ENCODE results near the gene FRMD4A. TPM values are rescaled to one million over a fixed set of nuclear protein-coding genes. Genes with fewer than 3 reads are reported as not detected.

Gene FRMD4A
- total and polyA plus RNA-seq, 2 of the 4 experiments (the other 2 are of a cell fraction), result 30.3 to 68.8 TPM

GRCh38 chr10:14198078-14198477, 132.6 kb downstream of the FRMD4A start:
- in situ Hi-C loops (cut with MboI; ENCODE audit: low sequenced_read_pairs), result loop anchor here (25.0 kb wide), 1 partner anchor 614 kb away; no protein-coding TSS in a partner anchor

More at GRCh38 chr10:14198078-14198477, 132.6 kb downstream of the FRMD4A start:
- dilution Hi-C loops (cut with HindIII; ENCODE audit: low sequenced_read_pairs, unreplicated experiment) (no loop called here), intact Hi-C loops (cut with micrococcal nuclease) (loop anchor here (5.0 to 10.0 kb wide), 3 partner anchors 199 to 909 kb away; no protein-coding TSS in a partner anchor)
- TF ChIP-seq, protein P1, sequence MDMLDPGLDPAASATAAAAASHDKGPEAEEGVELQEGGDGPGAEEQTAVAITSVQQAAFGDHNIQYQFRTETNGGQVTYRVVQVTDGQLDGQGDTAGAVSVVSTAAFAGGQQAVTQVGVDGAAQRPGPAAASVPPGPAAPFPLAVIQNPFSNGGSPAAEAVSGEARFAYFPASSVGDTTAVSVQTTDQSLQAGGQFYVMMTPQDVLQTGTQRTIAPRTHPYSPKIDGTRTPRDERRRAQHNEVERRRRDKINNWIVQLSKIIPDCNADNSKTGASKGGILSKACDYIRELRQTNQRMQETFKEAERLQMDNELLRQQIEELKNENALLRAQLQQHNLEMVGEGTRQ (IDR thresholded peaks at IDR 0.05; ENCODE audit: low read depth, low read length), result no peak
- TF ChIP-seq FOS (IDR thresholded peaks at IDR 0.05; ENCODE audit: low read depth, low read length) (no peak), BHLHE40 (IDR thresholded peaks at IDR 0.05; ENCODE audit: low read depth, low read length) (no peak), MXI1 (IDR thresholded peaks at IDR 0.05; ENCODE audit: borderline replicate concordance, low read depth, low read length) (no peak), MAZ (IDR thresholded peaks at IDR 0.05; ENCODE audit: borderline replicate concordance, low read depth, low read length) (no peak), SMC3 (IDR thresholded peaks at IDR 0.05; ENCODE audit: low read depth, low read length) (no peak), RCOR1 (IDR thresholded peaks at IDR 0.05; ENCODE audit: insufficient replicate concordance, low read length) (no peak), NFE2L2 (IDR thresholded peaks at IDR 0.05; ENCODE audit: low read depth, low read length) (no peak), RFX5 (IDR thresholded peaks at IDR 0.05; ENCODE audit: low read depth, low read length) (no peak), RAD21 (IDR thresholded peaks at IDR 0.05; ENCODE audit: low read length) (no peak), MAFK (IDR thresholded peaks at IDR 0.05; ENCODE audit: low read depth, low read length) (no peak)
- TF ChIP-seq, protein P2, sequence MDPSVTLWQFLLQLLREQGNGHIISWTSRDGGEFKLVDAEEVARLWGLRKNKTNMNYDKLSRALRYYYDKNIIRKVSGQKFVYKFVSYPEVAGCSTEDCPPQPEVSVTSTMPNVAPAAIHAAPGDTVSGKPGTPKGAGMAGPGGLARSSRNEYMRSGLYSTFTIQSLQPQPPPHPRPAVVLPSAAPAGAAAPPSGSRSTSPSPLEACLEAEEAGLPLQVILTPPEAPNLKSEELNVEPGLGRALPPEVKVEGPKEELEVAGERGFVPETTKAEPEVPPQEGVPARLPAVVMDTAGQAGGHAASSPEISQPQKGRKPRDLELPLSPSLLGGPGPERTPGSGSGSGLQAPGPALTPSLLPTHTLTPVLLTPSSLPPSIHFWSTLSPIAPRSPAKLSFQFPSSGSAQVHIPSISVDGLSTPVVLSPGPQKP (IDR thresholded peaks at IDR 0.05; ENCODE audit: borderline replicate concordance, low read depth, low read length), result no peak
- H2BK120ac ChIP-seq (ENCODE audit: low read depth, low read length), result no peak overlapping the region
- peak overlapping the region; percentile 48; the same call in 1 of the 2 replicates for H2AK5ac ChIP-seq (ENCODE audit: low read depth, low read length)
- H3K23ac ChIP-seq (ENCODE audit: low read depth, low read length), result no peak overlapping the region
- H2AFZ ChIP-seq (replicated peaks; ENCODE audit: low read length, poor library complexity), result no peak overlapping the region
- H3K4me2 ChIP-seq (ENCODE audit: low read depth, low read length), result no peak overlapping the region
- H2BK15ac ChIP-seq (ENCODE audit: low read depth, low read length), result no peak overlapping the region
- no peak overlapping the region for H3K14ac ChIP-seq (replicated peaks; ENCODE audit: low read depth, low read length)
- ChIA-PET POLR2A (ENCODE audit: unreplicated experiment) (no interaction called here), CTCF (no interaction called here)
- peaks cover 12% of the 10 kb centered on the region for H3K27me3 ChIP-seq (ENCODE audit: control insufficient read depth, insufficient read depth, low read length)
- H3K9me3 ChIP-seq (ENCODE audit: control insufficient read depth, insufficient read depth, low read length), result no peaks in the 10 kb centered on the region
- H2AK9ac ChIP-seq (replicated peaks; ENCODE audit: low read depth, low read length, poor library complexity), result no peak overlapping the region
- H3K9ac ChIP-seq (ENCODE audit: low read depth, low read length), result no peak overlapping the region
- H3K27ac ChIP-seq (ENCODE audit: insufficient read depth, low read length), result no peak overlapping the region
- no peak overlapping the region for H3K4me3 ChIP-seq (ENCODE audit: insufficient read depth, low read depth, low read length)
- H3K4me1 ChIP-seq (ENCODE audit: control insufficient read depth, insufficient read depth, low read length), result no peaks in the 10 kb centered on the region
- no peaks in the 10 kb centered on the region for H3K36me3 ChIP-seq (ENCODE audit: control insufficient read depth, insufficient read depth, low read length)
- no peak overlapping the region for H3K4ac ChIP-seq (ENCODE audit: low read depth, low read length)
- H4K20me1 ChIP-seq (ENCODE audit: insufficient read depth, low read length), result no peaks in the 10 kb centered on the region
- H3K18ac ChIP-seq (ENCODE audit: low read depth, low read length), result no peak overlapping the region
- H4K91ac ChIP-seq (ENCODE audit: insufficient read depth, low read depth, low read length), result no peak overlapping the region; the same call in 1 of the 2 replicates
- WGBS, 2 experiments (ENCODE audit: extremely low coverage in 2 of 2, insufficient read length in 1 of 2), result 90% methylated on average over 2 of the region's 9 CpGs; no CpG with 5 or more reads in 1 of the 2 experiments
- H2BK5ac ChIP-seq (ENCODE audit: low read depth, low read length, poor library complexity, severe bottlenecking), result no peak overlapping the region
- H2BK20ac ChIP-seq (ENCODE audit: low read depth, low read length), result no peak overlapping the region
- ATAC-seq (ENCODE audit: low read depth) (no peak), DNase-seq (no peak)
- no TSS peak for BruUV-seq (replicated peaks)
- no peaks in the 10 kb centered on the region for H3K9me1 ChIP-seq (ENCODE audit: insufficient read depth, low read length)
- H4K8ac ChIP-seq (ENCODE audit: low read depth in 2 of 2, low read length in 2 of 2), result no peak overlapping the region
- no peak overlapping the region for H4K5ac ChIP-seq (ENCODE audit: low read depth, low read length)
- no peaks in the 10 kb centered on the region for H3K79me1 ChIP-seq (ENCODE audit: low read depth in 1 of 2, low read length in 2 of 2)
- H3K56ac ChIP-seq (ENCODE audit: extremely low read depth, insufficient read depth, low read length), result no peak overlapping the region

Data from IMR-90 (cell line).